K562 (cell line): ENCODE results near the gene TAF5L. TPM values are rescaled to one million over a fixed set of nuclear protein-coding genes. Genes with fewer than 3 reads are reported as not detected.

Experiments used
- ATAC-seq: fragments of 200-7000 bp; cut with Tn5 transposase; 3 replicates; pipeline ENCODE4 v1.9.1; 2020; ENCODE audit warnings: moderate library complexity
- BruUV-seq: library from RNA; stranded (reverse); fragments of 400-500 nt; replicated peaks from 2 replicates; lab custom pipeline; 2021; lab: Mats Ljungman, UMichigan
- CTCF ChIA-PET: fragments of 300-600 bp; formaldehyde crosslinking; extraction: SDS; loops from one replicate; lab custom pipeline; 2021; ENCODE audit warnings: low intra/inter-chr PET ratio; lab: Yijun Ruan, JAX
- POLR2A ChIA-PET: fragments of 300-600, 350-650 bp; sonication (Branson Sonifier 250); formaldehyde crosslinking; extraction: SDS; loops from one replicate; lab custom pipeline; 2021; ENCODE audit warnings: antibody characterized with exemption, inconsistent platforms; lab: Yijun Ruan, JAX
- DNase-seq, 4 experiments: peaks; one replicate each; pipeline versions ENCODE4 v3.0.0 to v3.0.0-alpha.2; 2011 to 2018; ENCODE audit warnings: low spot score in 3 of 4, mixed read lengths in 3 of 4; ENCODE audit errors: extremely low read depth in 1 of 4
- FAIRE-seq: peaks from 2 replicates; lab custom pipeline; 2011; peaks lifted over from hg19 to GRCh38; lab: Jason Lieb, UNC
- H2AFZ ChIP-seq: 2 replicates; pipeline ENCODE4 v1.6.0; 2011; ENCODE audit warnings: low read depth, low read length, control low read depth, inconsistent platforms
- H3K27ac ChIP-seq: fragments of 200-600 bp; 3 replicates; pipeline ENCODE4 v1.8.0; 2011; ENCODE audit warnings: low read depth, mild to moderate bottlenecking, control low read depth, inconsistent platforms, low read length, moderate library complexity, mixed read lengths; ENCODE audit errors: extremely low read depth
- H3K27me3 ChIP-seq, 2 experiments: fragments of 300-600 bp in 1 of 2; 2 replicates in 1 of 2; 3 replicates in 1 of 2; pipeline versions ENCODE4 v1.6.0 to v1.8.0; 2011; ENCODE audit warnings: inconsistent platforms in 2 of 2, low read length in 2 of 2, mild to moderate bottlenecking in 1 of 2, mixed read lengths in 1 of 2, moderate library complexity in 1 of 2; ENCODE audit not compliant: control insufficient read depth in 2 of 2, insufficient read depth in 2 of 2
- H3K36me3 ChIP-seq: fragments of 300-600 bp; 3 replicates; pipeline ENCODE4 v1.8.0; 2011; ENCODE audit warnings: mild to moderate bottlenecking, low read length, inconsistent platforms; ENCODE audit not compliant: control insufficient read depth, insufficient read depth
- H3K4me1 ChIP-seq, 2 experiments: fragments of 200-600 bp in 1 of 2; replicated peaks in 1 of 2; 2 replicates in 1 of 2; 3 replicates in 1 of 2; pipeline versions ENCODE4 v1.5.1 to v1.8.0; 2011; ENCODE audit warnings: inconsistent platforms in 2 of 2, low read length in 2 of 2, mild to moderate bottlenecking in 1 of 2, mixed read lengths in 1 of 2, moderate library complexity in 1 of 2; ENCODE audit not compliant: control insufficient read depth in 2 of 2, insufficient read depth in 2 of 2
- H3K4me2 ChIP-seq: 2 replicates; pipeline ENCODE4 v1.6.1; 2011; ENCODE audit warnings: low read length, control low read depth, inconsistent platforms, mixed read lengths; ENCODE audit not compliant: insufficient read depth
- H3K4me3 ChIP-seq: fragments of 200-600 bp; sonication (generic), shearing (Covaris generic); 2 replicates; pipeline ENCODE4 v1.5.1; 2016; ENCODE audit warnings: control low read depth, inconsistent platforms
- H3K79me2 ChIP-seq: fragments of 200-600 bp; 3 replicates; pipeline ENCODE4 v1.8.0; 2011; ENCODE audit warnings: low read length, inconsistent platforms; ENCODE audit not compliant: control insufficient read depth, insufficient read depth
- H3K9ac ChIP-seq, 2 experiments: 2 replicates each; pipeline versions ENCODE4 v1.6.0 to v1.6.1; 2011; ENCODE audit warnings: low read depth in 2 of 2, low read length in 2 of 2, control low read depth in 1 of 2, inconsistent platforms in 1 of 2, mild to moderate bottlenecking in 1 of 2, mixed read lengths in 1 of 2; ENCODE audit not compliant: insufficient read depth in 1 of 2
- H3K9me1 ChIP-seq: one replicate; pipeline ENCODE4 v1.6.0; 2011; ENCODE audit warnings: inconsistent platforms, mild to moderate bottlenecking, low read length, moderate library complexity; ENCODE audit not compliant: control insufficient read depth, insufficient read depth
- H3K9me3 ChIP-seq: replicated peaks from 2 replicates; pipeline ENCODE4 v1.5.1; 2011; ENCODE audit warnings: low read depth, low read length, inconsistent platforms; ENCODE audit not compliant: control insufficient read depth, insufficient read depth
- H4K20me1 ChIP-seq: replicated peaks from 2 replicates; pipeline ENCODE4 v1.6.1; 2011; ENCODE audit warnings: low read length, inconsistent platforms, mixed read lengths; ENCODE audit not compliant: control insufficient read depth, insufficient read depth
- CCNT2 ChIP-seq: IDR thresholded peaks from 2 replicates; pipeline ENCODE4 v1.6.1; 2011; ENCODE audit warnings: borderline replicate concordance, low read depth, mild to moderate bottlenecking, moderate library complexity, mixed read lengths, low read length; ENCODE audit not compliant: insufficient read length; ENCODE audit errors: extremely low read depth
- CEBPB ChIP-seq: fragments of 450-650 bp; IDR thresholded peaks from 2 replicates; pipeline ENCODE4 v1.6.1; 2016; ENCODE audit warnings: missing genetic modification characterization, missing compliant biosample characterization
- HCFC1 ChIP-seq: IDR thresholded peaks from 2 replicates; pipeline ENCODE4 v1.6.1; 2012; ENCODE audit warnings: low read depth, low read length, improper control_type of control experiment
- MEF2D ChIP-seq: conservative IDR thresholded peaks from 2 replicates; pipeline ENCODE4 v1.6.1; 2016; ENCODE audit warnings: low read depth, missing genetic modification characterization, missing compliant biosample characterization
- NFIC ChIP-seq: fragments of 450-650 bp; IDR thresholded peaks from 2 replicates; pipeline ENCODE4 v1.6.1; 2017; ENCODE audit warnings: mild to moderate bottlenecking, inconsistent platforms
- PCBP2 ChIP-seq: fragments of 200-400 bp; formaldehyde crosslinking; IDR thresholded peaks from 2 replicates; pipeline ENCODE4 v1.6.1; 2018; ENCODE audit warnings: low read length, low read depth, mild to moderate bottlenecking, moderate library complexity; ENCODE audit not compliant: poor library complexity, severe bottlenecking
- RBFOX2 ChIP-seq: fragments of 200-400 bp; formaldehyde crosslinking; IDR thresholded peaks from 2 replicates; pipeline ENCODE4 v1.6.1; 2017; ENCODE audit warnings: low read depth, mild to moderate bottlenecking, low read length, moderate library complexity
- SMARCA5 ChIP-seq: fragments of 450-650 bp; IDR thresholded peaks from 2 replicates; pipeline ENCODE4 v1.6.1; 2016
- TARDBP ChIP-seq: fragments of 450-650 bp; IDR thresholded peaks from 2 replicates; pipeline ENCODE4 v1.6.1; 2016
- TEAD2 ChIP-seq: fragments of 450-650 bp; IDR thresholded peaks from 2 replicates; pipeline ENCODE4 v1.6.1; 2016; ENCODE audit warnings: missing genetic modification characterization, control low read depth, missing compliant biosample characterization
- ZNF239 ChIP-seq: fragments of 250-450 bp; sonication (Bioruptor Pico); IDR thresholded peaks from 2 replicates; pipeline ENCODE4 v1.4.0; 2020; ENCODE audit warnings: mild to moderate bottlenecking
- ZNF354B ChIP-seq: fragments of 250-450 bp; sonication (Bioruptor Pico); IDR thresholded peaks from 2 replicates; pipeline ENCODE4 v1.4.0; 2020
- ZNF57 ChIP-seq: fragments of 450-650 bp; formaldehyde crosslinking; IDR thresholded peaks from 2 replicates; pipeline ENCODE4 v1.4.0; 2020; ENCODE audit warnings: mild to moderate bottlenecking, moderate library complexity
- ZNF717 ChIP-seq: fragments of 250-450 bp; sonication (Bioruptor Pico); IDR thresholded peaks from 2 replicates; pipeline ENCODE4 v1.5.0; 2021
- WGBS: fragments of 100-300 bp; shearing (Covaris generic); methylation state at CpG from one replicate; pipeline ENCODE4 v1.1.6; 2016; ENCODE audit warnings: low coverage, mixed read lengths; ENCODE audit not compliant: insufficient coverage; ENCODE audit errors: missing lambda C conversion rate; 5-methylcytosine and 5-hydroxymethylcytosine counted together
- in situ Hi-C: fragments of 300-500 bp; cut with MboI; formaldehyde crosslinking; loops from 4 replicates; pipeline ENCODE4 v1.15.0; 2018; ENCODE audit warnings: inconsistent platforms, mixed read lengths
- intact Hi-C: fragments of 100-400 bp; cut with micrococcal nuclease; formaldehyde crosslinking; loops from 2 replicates; pipeline ENCODE4 v1.14.2; 2022
- polyA plus RNA-seq, 8 experiments: library from polyadenylated mRNA; depleted of rRNA in 4 of 8; stranded (reverse) in 5 of 8; unstranded in 3 of 8; fragments of >200 nt; fragmentation: Nextera tagmentation in 2 of 8; fragmentation: Illumina TruSeq in 1 of 8; extraction: Ambion mirVana in 2 of 8; extraction: Trizol in 1 of 8; gene quantifications; 2 replicates each; pipeline versions ENCODE4 v1.2.1 to v1.2.3, GENCODE V29; 2011 to 2014; ENCODE audit warnings: inconsistent platforms in 1 of 8, missing spikeins in 1 of 8
- total RNA-seq, 7 experiments: library from RNA; depleted of rRNA in 6 of 7; stranded (reverse); fragments of >200 nt in 6 of 7; fragmentation: Illumina TruSeq in 2 of 7; extraction: Trizol in 2 of 7; gene quantifications; 2 replicates each; pipeline versions ENCODE4 v1.2.1 to v1.2.3, GENCODE V29; 2011 to 2021; ENCODE audit warnings: low replicate concordance in 1 of 7
- TF ChIP-seq, protein P1 (sequence below): IDR thresholded peaks from 2 replicates; pipeline ENCODE4 v1.6.1; 2011; ENCODE audit warnings: borderline replicate concordance, low read depth, mild to moderate bottlenecking, moderate library complexity, low read length; ENCODE audit not compliant: insufficient read depth, poor library complexity, severe bottlenecking

Gene TAF5L
- total and polyA plus RNA-seq, 9 of the 15 experiments (the other 6 are each of a cell fraction or from before 2014, with no cell fraction given), result 2.2 to 34.2 (median 23.3) TPM

DNA sequence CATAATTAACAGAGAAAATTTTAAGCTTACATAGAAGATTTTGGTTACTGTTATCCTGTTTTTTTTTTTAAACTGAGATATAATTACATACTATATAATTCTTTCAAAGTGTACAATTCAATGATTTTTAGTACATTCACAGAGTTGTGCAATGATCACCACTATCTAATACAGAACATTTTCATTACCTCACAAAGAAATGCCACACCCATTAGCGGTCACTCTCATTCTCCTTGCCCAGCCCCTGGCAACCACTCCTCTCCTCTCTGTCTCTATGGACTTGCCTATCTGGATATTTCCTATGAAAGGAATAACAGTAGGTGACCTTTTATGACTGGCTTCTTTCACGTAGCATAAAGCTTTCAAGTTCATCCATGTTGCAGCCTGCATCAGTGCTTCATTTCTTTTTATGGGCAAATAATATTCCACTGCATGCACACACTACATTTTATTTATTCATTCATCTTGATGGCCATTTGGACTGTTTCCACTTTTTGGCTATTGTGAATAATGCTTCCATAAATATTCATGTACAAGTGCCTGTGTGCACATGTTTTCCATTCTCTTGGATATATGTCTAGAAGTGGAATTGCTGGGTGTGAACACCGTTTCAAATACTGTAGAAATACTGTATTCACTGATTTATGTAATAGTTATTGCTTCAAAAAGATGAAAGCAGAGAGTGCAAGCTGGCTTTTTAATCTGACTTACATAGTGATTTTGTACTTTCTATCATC is 26.5 kb downstream of the TAF5L start:
- Histone ChIP-seq H3K4me2 (no peak overlapping the region), H3K27me3 (no peaks in the 10 kb centered on the region), H3K9me1 (no peaks in the 10 kb centered on the region), H3K4me1 (peaks cover 0 to 2% of the 10 kb centered on the region in 2 experiments; a peak in 1 of 5 replicates), H3K9ac (no peak overlapping the region), H3K79me2 (peaks cover 13% of the 10 kb centered on the region; the same call in 1 of the 3 replicates), H3K9me3 (no peaks in the 10 kb centered on the region), H4K20me1 (no peaks in the 10 kb centered on the region; the same call in 1 of the 2 replicates)
- BruUV-seq, result no TSS peak
- intact Hi-C loops, result no loop called here
- no peak for ATAC-seq
- POLR2A ChIA-PET, result no interaction called here
- TF ChIP-seq ZNF239 (CRISPR knock-in tag) (peak; percentile 84), ZNF354B (CRISPR knock-in tag) (no peak), TEAD2 (tag) (no peak), CEBPB (tag) (peak; percentile 57; the same call in 1 of the 2 replicates)
- TF ChIP-seq, all 486 proteins: peak for 2
- WGBS, result 90% methylated on average over 3 of the region's 3 CpGs
- no peak for FAIRE-seq
- no peak overlapping the region for H3K4me3 ChIP-seq
- CTCF ChIA-PET, result interaction anchor here (0.6 kb wide), 1 partner anchor 55 kb away, joined by 3 read pairs; no protein-coding TSS in a partner anchor
- no peak overlapping the region for H2AFZ ChIP-seq
- no peak overlapping the region for H3K27ac ChIP-seq
- no peak for DNase-seq
- H3K36me3 ChIP-seq, result peaks cover 65% of the 10 kb centered on the region
- in situ Hi-C loops, result no loop called here

DNA sequence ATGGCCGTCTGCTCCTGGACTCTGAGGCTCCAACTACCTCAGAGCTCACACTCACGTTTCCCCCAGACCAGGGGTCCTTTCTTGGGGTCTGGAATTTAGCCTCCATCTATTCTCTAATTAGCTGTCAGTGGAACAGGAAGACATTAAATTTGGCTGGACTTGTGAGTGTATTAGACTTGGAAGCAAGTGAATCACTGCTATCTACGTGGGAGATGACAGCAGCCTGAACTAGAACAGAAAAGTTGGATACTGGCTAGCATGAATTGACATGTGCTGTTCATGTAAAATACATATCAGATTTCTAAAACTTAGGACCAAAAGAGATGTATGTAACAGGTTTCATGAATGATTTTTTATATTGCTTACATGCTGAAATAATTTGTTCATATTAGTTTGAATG is 28.0 kb downstream of the TAF5L start:
- H3K4me2 ChIP-seq, result no peak overlapping the region
- H3K9ac ChIP-seq, result no peak overlapping the region
- ChIA-PET CTCF (no interaction called here), POLR2A (interaction anchor here (1.1 to 2.6 kb wide), 2 partner anchors 10 to 19 kb away, joined by 4 to 7 read pairs; no protein-coding TSS in a partner anchor)
- ATAC-seq (no peak), DNase-seq (no peak), FAIRE-seq (no peak)
- no peak overlapping the region for H3K4me3 ChIP-seq
- peaks cover 13% of the 10 kb centered on the region; the same call in 1 of the 3 replicates for H3K79me2 ChIP-seq
- peaks cover 64% of the 10 kb centered on the region for H3K36me3 ChIP-seq
- H4K20me1 ChIP-seq, result no peaks in the 10 kb centered on the region; the same call in 1 of the 2 replicates
- BruUV-seq, result no TSS peak
- H3K27me3 ChIP-seq, result no peaks in the 10 kb centered on the region
- H2AFZ ChIP-seq, result no peak overlapping the region
- intact Hi-C loops (no loop called here), in situ Hi-C loops (no loop called here)
- peaks cover 0 to 4% of the 10 kb centered on the region in 2 experiments; a peak in 1 of 5 replicates for H3K4me1 ChIP-seq
- H3K9me3 ChIP-seq, result no peaks in the 10 kb centered on the region
- 69% methylated on average over 3 of the region's 3 CpGs for WGBS
- no peak overlapping the region for H3K27ac ChIP-seq
- no peaks in the 10 kb centered on the region for H3K9me1 ChIP-seq
- TF ChIP-seq ZNF717 (CRISPR knock-in tag) (no peak), SMARCA5 (no peak), MEF2D (tag) (no peak), NFIC (no peak), ZNF57 (CRISPR knock-in tag) (no peak), HCFC1 (no peak), RBFOX2 (no peak), PCBP2 (no peak), CCNT2 (no peak), TARDBP (no peak)
- TF ChIP-seq, protein P1, sequence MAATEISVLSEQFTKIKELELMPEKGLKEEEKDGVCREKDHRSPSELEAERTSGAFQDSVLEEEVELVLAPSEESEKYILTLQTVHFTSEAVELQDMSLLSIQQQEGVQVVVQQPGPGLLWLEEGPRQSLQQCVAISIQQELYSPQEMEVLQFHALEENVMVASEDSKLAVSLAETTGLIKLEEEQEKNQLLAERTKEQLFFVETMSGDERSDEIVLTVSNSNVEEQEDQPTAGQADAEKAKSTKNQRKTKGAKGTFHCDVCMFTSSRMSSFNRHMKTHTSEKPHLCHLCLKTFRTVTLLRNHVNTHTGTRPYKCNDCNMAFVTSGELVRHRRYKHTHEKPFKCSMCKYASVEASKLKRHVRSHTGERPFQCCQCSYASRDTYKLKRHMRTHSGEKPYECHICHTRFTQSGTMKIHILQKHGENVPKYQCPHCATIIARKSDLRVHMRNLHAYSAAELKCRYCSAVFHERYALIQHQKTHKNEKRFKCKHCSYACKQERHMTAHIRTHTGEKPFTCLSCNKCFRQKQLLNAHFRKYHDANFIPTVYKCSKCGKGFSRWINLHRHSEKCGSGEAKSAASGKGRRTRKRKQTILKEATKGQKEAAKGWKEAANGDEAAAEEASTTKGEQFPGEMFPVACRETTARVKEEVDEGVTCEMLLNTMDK, result no peak
